AG08396 (cell line): ENCODE results near the gene FHOD3.

Source experiments
- DNase-seq: peaks from one replicate; pipeline ENCODE4 v3.0.0; 2012; ENCODE audit warnings: low spot score, mixed read lengths

The FHOD3 gene

DNA sequence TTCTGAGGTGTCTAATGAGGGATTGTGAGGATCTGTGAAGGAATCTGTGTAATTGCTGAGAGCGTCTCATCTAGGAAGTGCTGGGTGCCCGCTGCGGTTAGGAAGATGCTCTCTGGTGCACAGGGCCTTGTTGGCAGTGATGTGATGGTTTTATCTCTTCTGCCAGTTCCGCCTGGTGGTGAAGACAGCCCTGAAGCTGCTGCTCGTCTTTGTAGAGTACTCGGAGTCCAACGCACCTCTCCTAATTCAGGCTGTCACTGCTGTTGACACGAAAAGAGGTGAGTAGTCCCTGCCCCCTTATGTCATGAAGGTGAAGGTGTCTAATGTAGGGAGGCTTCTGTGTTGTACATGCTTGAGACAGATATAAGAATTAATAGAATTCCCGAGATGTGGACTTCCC lies 297.1 kb downstream of the FHOD3 start:
- no peak for DNase-seq

DNA sequence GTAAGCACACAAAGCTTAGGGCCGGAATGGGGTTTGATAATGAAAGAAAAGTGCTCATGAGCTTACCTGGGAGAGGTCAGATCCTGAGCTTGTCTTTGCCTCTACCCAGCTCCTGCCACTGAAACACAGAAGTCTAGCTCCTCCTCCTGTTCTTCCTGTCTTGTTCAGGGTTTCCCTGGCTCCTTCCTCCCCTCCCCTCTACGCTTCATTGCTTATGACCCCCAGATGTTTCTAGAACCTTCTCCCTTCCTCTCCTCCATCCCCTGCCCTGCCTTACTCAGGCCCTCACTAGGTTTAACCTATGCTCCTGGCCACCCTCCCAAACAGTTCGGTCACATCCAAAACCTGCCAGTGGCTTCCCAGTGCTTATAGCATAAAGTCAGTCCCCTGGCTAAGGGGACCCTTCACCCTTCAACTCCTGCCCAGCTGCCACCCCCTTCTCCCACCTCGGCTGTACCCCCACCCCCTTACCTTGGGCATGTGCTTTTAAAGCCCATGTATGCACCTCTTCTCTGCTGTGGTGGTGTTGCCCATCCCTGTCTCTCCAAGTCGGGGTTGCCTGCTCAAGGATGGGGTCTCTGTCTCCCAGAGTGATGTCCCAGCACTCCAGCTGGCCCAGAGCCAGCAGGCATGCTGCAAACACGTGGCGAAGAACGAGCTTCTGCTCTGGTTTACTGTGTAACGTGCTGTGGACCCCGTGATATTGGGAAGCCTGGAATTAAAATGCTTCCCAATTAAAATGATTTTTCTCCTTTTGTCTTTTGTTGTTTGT lies 297.7 kb downstream of the FHOD3 start:
- no peak for DNase-seq

DNA sequence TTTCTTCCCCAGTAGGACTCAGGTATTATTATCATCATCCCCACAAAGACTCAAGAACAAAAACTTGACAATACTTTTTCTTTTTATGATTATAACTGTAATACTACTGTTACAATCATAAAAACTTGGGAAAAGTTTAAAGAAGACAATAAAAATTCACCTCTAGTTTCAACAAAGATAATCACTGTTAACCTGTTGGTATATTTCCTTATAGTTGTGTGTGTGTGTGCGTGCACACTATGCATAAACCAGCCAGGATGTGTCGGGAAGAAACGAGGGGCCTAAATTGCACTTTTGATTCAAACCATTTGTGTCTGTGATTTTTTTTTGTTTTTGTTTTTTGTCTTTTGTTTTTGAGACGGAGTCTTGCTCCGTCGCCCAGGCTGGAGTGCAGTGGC lies 298.3 kb downstream of the FHOD3 start:
- DNase-seq = no peak

DNA sequence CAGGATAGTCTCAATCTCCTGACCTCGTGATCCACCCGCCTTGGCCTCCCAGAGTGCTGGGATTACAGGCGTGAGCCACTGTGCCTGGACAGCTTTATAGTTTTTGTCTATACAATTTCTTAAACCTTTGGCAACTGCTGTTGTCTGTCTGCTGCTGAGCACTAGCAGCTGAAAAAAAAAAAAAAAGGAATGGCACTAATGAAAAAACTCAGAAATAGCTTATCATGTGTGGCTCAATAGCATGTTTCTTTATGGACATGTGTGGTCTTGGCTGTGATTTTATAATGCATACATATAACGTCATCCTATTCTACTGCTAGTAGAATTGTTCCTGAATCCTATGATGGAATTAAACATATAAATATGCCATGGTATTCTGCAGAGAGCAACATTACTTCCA lies 300.1 kb downstream of the FHOD3 start:
- no peak for DNase-seq

DNA sequence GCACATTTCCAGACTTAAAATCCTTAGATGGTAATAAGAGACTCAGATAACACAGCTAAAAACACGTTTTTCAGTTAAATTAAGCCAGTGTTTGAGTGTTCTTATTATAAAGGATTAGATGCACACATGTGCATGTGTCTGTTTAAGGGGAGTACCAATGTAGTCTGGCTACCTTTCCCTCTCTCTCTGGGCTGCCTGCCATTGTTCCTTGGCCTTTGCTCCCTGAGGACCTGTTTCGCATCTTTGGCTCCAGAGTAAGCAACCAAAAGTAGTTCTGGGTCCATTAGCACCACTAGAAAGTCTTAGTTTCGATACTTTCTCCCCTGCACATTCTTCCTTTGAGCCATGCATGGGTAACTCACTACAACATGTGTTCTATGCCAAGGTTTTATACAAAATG lies 303.0 kb downstream of the FHOD3 start:
- no peak for DNase-seq

DNA sequence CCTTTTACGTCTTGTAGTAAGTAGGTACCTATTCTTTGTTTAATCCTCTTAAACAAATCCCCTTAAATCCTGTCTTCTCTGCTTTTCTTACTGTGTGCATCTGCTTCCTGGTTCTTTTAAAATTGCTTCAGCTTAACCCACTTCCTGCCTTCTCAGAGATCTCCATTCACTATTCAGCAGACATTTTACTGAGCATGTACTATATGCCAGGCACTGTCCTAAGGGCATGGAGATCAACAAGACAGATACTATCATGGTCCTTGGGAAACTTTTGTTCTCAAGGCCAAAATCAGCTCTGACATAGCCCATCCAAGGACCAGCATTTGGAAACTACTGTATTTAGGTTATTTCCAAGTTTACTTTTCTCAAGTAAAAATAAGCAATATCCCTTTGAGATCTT lies 303.8 kb downstream of the FHOD3 start:
- DNase-seq = no peak

DNA sequence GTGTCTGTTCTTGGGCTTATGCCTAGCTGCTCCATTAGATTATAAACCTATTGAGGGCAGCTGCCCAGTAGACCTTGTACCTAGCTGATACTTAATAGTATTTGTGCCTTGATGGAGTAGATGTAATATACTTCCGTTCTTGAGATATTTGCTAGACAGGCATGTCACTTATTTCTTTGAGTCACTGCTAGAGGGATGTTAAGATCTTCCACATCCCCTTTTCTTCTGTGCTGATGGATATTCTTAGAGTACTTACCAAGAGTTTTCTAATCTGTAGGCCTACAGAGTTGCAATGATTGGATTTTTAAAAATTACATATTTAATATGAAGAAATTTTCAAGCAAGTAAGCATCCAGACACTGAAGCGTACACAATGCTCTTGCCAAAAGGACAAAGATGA lies 304.6 kb downstream of the FHOD3 start:
- DNase-seq = no peak

DNA sequence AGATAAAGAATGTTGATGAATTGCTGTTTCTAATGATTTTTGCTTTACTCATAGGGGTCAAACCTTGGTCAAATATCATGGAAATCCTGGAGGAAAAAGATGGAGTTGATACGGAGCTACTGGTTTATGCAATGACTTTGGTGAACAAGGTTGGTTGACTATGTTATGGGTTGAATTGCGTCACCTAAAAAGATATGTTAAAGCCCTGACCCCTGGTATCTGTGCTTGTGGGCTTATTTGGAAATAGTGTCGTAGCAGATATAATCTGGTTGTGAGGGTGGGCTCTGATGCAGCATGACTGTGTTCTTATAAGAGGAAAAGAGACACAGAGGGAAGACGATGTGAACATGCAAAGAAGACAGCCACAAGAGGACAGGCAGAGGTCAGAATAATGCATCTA lies 305.1 kb downstream of the FHOD3 start:
- DNase-seq = no peak

DNA sequence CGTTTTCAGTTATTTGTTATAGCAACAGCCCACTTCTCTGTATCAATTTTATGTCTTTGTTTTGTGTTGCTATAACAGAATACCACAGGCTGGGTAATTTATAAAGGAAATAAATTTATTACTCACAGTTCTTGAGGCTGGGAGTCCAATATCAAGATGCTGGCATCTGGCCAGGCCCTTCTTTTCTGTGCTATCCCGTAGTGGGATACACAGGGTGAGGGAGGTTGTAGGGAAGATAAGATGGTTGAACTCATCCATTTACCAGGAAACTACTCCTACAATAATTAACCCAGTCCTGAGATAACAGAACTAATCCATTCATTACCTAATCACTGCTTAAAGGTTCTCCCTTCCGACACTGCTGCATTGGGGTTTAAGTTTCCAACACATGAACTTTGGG lies 310.6 kb downstream of the FHOD3 start:
- no peak for DNase-seq

DNA sequence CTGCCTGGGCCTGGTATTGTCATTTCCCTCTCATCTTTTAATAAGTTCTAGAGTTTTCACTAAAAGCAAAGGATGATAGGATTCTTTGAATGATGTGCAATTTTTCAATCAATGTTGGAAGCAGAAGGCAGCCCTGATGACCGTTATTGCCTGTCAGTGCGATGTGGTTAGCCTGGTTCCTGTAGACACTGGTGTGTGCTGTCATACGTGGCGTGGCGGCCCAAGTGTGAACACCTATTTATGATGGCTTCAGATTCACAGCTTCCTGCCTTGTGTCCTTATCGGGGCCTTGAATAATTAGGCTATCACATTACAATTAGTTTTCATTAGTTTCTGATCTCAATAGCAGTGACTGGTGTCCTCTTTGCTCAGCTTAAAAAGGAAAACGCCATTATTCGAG lies 312.7 kb downstream of the FHOD3 start:
- no peak for DNase-seq

DNA sequence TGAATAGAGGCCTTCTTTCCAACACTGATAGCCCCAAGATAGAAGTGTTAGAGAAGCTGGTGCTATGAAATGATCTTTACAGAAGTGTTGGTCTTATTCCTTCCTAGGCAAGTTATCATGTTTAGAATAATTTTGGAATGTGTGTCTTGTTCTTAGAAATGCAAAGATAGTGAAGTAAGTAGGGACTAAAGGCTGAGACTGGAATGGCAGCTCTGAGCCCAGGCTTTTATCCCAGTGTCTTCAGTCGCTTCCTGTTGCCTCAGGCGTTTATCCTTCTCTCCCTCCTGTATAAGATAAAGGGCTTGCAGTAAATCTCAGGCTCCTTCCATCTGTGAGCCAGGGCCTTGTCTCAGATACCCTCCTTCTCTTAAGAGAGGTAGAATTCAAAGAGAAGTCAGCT lies 313.1 kb downstream of the FHOD3 start:
- no peak for DNase-seq

DNA sequence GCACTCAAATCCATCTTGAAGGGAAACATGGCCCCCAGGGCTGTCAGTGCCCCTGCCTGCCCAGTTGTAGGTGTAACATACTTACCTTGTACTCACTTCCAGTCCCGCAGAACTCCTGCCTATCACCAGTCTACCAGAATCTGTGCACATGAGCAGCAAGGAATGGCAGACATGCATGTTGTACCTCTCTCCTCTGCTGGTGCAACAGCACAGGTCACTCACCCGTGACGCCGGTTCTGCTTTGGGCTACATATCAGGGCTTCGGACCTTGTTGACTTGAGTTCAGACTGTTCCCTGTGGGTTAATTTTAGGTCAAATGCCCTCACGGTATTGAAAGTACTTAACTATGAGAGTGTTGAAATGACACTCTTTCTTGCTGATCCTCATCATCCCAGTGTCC lies 315.6 kb downstream of the FHOD3 start:
- no peak for DNase-seq

DNA sequence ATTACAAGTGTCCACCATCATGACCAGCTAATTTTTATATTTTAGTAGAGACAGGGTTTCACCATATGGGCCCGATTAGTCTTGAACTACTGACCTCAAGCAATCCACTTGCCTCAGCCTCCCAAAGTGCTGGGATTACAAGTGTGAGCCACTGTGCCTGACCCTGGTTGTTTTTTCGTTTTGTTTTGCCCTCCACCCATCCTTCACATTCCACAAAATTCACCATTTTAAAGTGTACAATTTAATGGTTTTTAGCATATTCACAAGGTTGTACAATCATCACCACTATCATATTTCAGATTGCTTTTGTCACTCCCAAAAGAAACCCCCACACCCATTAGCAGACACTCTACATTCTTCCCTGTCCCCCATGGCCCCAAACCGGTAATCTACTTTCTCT lies 316.3 kb downstream of the FHOD3 start:
- DNase-seq = no peak

DNA sequence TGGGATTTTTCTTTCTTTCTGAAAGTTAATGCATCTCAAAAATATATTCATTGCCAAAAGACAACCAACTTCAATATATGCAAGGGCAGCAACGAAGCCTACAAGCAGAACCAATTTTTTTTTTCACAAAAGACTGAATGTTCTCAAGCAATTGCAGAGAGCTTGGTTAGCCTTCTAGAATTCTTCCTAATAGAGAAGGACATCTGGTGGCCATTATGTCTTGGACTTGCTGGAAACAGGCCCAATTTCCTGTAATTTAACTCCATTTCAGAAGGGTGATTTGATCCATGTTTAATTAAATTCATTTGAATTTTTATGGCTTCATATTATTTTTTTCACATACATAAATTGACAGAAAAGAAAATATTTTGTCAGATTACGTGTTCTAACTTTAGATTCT lies 323.3 kb downstream of the FHOD3 start:
- no peak for DNase-seq

DNA sequence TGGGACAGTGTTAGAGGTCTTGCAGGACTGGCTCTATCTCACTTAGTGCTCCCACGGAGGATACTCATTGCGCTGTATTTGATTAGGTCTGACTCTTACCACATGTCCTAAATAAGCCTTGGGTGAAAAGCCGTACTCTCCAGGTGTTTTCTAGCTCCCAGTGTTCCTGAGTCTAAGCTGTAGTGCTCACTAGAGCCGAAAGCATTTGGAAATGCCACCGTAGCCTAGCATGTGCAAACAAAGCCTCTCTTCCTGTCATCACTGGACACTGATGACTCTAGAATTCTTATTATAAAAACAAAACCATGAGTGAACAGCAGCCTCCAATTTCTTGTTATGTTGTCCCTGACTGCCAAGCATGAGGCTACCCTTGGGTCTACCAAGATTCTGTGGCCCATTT lies 325.1 kb downstream of the FHOD3 start:
- DNase-seq = no peak

DNA sequence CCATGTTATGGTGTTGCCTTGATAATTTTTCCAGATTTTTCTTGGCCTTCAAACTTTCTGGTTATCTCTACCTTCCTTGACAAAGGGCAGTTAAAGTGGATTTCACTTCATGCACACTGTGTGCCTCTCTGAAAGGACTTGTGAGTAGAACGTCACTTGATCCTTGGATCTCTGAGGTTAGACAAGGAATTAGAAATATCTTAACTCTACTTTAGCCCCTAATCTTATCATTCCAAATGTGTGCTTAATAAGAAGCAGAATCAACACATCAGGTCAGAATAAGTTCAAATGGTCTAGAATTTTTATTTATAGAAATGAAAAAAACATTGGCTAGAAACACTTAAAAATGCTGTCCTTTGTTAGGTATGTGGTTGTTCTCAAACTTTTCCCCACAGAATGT lies 325.6 kb downstream of the FHOD3 start:
- no peak for DNase-seq

DNA sequence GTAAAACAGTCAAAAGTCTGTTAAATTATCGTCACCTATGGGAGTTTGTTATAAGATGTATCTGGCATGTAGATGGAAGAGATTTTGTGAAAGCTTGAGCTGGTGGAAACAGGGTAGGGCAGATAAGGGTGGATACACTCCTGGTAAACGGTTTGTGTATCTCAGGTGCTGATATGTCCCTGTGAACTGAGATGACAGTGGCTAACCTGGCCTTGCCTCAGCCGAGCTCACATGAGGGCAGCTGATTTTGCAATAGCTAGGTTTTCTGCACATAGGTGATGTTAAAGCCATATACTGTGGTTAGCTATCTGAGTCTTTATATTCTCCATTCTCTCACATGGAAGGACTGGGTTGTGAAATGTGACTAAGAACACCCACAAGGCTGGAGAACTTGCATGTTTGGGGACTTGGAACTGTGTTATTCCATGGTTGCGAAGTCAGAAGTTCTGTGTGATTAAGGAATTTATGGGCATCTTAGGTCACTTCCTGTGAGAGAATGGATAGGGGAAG lies 326.2 kb downstream of the FHOD3 start:
- DNase-seq = no peak

DNA sequence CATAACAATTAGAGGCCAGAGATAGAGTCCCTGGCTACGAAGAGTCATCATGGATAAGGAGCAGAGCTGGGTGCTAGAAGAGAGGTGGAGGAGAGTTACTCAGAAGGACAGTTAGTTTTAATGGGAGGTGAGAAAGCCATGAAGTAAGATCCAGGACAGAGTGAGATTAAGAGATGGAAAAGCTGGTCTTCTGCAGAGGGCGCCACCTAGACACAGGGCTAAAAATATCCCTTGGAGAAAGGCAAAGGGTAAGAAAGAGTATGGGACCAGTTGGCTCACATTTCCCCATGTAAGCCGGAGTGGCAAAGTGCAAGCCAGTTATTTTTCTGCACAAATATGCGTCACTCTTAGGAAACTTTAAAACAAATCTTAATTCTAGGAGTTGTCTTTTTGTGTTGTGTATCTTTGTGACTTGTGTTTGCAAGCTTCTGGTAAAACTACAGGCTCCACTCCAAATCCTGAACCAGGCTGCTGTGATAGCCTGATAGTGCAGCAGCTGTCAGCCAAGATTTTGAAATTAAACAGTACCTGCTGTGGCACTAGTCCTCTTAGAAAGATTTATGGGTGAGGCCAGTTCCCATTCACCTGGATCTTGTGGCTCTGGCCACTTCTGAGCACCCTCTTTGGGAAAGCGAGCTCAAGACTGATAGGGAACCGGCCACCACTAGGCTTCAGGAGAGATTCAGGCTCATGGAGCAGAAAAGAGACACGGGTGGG lies 327.1 kb downstream of the FHOD3 start:
- no peak for DNase-seq

DNA sequence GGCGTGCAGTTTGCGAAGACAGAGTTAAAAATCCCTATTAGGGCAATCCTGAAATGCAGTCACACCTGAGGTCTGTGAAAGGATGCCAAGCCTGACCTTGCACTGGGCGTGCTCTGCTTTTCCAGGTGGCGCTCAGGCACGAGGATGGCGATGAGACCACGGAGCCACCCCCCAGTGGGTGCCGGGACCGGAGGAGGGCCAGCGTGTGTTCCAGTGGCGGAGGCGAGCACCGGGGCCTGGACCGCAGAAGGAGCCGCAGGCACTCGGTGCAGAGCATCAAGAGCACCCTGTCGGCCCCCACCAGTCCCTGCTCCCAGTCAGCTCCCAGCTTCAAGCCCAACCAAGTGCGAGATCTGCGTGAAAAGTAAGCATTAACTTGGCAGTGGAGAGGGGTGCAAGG lies 327.9 kb downstream of the FHOD3 start:
- no peak for DNase-seq

DNA sequence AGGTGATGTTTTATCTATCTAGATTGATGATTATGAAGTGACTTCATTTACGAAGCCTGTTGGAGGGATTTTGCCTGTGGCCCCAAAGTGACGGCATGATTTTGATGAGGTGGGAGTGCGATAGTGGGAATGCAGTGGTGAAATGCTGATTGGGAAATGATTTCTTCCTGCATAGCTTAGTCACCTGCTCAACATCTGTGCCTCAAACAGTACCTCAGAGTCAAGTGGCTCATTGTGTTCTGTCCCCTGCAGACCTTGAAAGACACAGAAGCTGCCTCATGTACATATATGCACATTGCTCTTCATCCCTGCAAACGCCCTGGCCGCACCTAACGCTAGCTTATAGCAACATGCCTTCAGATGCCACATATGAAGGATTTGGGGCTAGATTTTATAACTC lies 330.1 kb downstream of the FHOD3 start:
- no peak for DNase-seq

DNA sequence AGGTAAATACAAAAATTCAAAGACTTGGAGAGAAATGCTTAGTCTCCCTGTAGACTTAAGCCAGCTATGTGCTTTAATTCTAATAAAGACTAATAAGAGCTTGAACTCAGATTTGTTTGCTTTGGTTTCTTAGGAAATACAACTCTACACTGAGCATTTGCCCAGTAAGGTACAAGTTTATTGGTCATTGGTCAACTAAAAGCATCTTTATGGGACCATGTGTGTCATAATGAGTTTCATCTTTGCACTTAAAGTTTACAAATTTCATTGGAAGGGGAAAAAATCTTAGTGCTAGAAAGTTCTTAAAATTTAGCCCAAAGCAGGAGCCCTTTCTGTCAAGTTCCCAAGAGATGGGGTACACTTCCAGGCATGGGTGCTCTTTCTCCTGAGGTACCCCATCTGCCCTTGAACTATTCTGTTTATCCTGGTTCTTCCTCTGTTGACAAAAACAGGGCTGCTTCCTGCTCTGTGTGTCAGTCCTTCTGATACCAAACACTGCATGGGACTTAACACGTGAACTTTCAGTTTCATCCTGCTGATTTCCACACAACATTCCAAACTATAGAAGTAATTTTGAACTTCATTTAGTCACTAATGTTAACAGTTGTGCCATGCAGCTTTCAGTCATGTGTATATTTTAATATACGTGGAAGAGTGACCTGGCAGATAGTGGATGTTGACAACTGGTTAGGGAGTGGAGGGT lies 331.1 kb downstream of the FHOD3 start:
- peak; percentile 84 for DNase-seq

DNA sequence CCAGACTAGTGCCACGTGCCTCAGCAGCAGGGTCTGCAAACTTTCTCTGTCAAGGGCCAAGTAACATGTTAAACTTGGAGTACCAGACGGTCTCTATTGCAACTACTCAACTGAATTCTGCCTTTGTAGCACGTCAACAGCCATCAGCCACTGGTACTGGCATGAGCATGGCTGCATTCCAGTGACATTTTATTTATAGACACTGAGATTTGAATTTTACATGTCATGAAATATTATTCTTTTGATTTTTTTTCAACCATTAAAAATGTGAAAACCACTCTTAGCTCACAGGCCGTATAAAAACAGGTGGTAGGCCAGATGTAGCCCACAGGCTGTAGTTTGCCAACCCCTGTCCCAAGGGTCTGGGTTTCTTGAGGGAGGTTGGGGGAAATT lies 331.6 kb downstream of the FHOD3 start:
- no peak for DNase-seq

DNA sequence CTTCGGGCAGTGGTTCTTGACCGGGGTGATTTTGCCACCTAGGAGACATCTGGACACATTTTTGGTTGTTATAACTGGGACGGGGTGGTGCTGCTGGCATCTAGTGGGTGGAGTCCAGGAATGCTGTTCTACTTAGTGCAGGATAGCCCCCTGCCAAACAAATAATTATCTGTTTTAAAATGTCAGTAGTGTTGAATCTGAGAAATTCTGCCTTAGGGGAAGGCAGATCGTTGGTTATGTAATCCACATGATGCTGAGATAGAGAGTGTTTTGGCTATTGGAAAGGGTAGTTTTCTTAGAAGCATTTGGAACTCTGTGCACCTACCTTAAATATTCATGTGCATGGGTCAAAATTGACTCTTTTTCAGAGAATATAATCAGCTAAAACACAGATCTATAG lies 332.3 kb downstream of the FHOD3 start:
- no peak for DNase-seq
